Peyer's patch (tissue), 4 donors: ENCODE results near the gene KLHL40.

ENCODE experiments used
- POLR2A ChIP-seq, 2 donors: fragments of 450-650 bp; IDR thresholded peaks; one replicate each; pipeline ENCODE4 v1.5.1; 2017; ENCODE audit warnings: antibody characterized with exemption in 2 of 2, mild to moderate bottlenecking in 2 of 2, moderate library complexity in 2 of 2
- TF ChIP-seq, protein P1 (sequence below), 6 experiments: fragments of 450-650 bp in 4 of 6; fragments of 200-600 bp in 2 of 6; sonication (generic) in 1 of 6; IDR thresholded peaks; one replicate each; pipeline ENCODE4 v1.5.1; 2017 to 2019; ENCODE audit warnings: antibody characterized with exemption in 6 of 6, mild to moderate bottlenecking in 3 of 6, moderate library complexity in 1 of 6

DNA sequence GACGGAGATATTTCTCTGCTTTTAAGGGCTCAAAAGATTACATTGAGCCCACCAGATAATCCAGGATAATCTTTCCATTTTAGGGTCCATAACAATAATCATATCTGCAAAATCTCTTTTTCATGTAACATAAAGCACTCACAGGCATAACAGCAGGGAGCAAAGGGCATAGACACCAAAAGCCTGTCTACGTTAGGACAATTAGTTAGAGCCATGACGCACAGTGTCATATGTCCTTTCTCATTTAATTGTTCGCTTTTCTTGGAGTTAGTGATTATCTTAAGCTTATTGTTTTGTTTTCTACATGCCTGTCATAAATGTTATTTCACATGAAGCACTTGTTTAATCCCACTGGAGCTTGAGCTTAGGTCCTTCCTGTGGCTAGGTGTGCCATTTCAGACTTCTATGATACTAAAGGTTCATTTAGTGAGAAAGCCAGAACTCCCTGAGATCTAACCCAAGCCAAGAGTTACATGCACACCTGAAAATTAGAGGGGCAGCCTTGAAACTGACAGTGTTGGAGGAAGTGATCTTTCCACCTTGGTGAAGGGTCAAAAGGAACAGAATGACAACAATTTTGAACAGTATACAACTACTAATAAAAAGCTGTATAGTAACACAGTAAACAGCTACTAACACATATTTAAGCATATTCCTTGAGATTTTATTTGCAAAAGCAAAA, 29.0 kb downstream of the KLHL40 start:
- TF ChIP-seq, protein P1, sequence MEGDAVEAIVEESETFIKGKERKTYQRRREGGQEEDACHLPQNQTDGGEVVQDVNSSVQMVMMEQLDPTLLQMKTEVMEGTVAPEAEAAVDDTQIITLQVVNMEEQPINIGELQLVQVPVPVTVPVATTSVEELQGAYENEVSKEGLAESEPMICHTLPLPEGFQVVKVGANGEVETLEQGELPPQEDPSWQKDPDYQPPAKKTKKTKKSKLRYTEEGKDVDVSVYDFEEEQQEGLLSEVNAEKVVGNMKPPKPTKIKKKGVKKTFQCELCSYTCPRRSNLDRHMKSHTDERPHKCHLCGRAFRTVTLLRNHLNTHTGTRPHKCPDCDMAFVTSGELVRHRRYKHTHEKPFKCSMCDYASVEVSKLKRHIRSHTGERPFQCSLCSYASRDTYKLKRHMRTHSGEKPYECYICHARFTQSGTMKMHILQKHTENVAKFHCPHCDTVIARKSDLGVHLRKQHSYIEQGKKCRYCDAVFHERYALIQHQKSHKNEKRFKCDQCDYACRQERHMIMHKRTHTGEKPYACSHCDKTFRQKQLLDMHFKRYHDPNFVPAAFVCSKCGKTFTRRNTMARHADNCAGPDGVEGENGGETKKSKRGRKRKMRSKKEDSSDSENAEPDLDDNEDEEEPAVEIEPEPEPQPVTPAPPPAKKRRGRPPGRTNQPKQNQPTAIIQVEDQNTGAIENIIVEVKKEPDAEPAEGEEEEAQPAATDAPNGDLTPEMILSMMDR (IDR thresholded peaks at IDR 0.05), result no peak
- no peak for TF ChIP-seq POLR2A (IDR thresholded peaks at IDR 0.05)
